RPMI7951 (cell line): ENCODE measurements around the gene PTGS2. TPM values are rescaled to one million over a fixed set of nuclear protein-coding genes. Genes with fewer than 3 reads are reported as not detected.

Source experiments
- total RNA-seq: library from RNA; depleted of rRNA; stranded (reverse); fragments of >200 nt; shearing (Covaris generic); gene quantifications from 2 replicates; pipeline ENCODE4 v1.2.3, GENCODE V29; 2014; rRNA removed

Gene PTGS2
- total RNA-seq, 1 experiment from 2014 or later = 2.4 TPM

Other genes with a start within 250 kb of the PTGS2 start
- not detected in 2 replicates for gene PDC, start 219.3 kb downstream of the PTGS2 start, total RNA-seq
- 5.6 and 6.7 TPM in 2 replicates for gene PLA2G4A, start 148.5 kb upstream of the PTGS2 start, total RNA-seq